ENCODE data around the gene CCDC159. TPM values are rescaled to one million over a fixed set of nuclear protein-coding genes. Genes with fewer than 3 reads are reported as not detected.

The CCDC159 gene
- total and polyA plus RNA-seq, 2 of the 13 experiments (the other 11 are each of a cell fraction or from before 2014, with no cell fraction given) = 1.7 to 6.3 TPM

DNA sequence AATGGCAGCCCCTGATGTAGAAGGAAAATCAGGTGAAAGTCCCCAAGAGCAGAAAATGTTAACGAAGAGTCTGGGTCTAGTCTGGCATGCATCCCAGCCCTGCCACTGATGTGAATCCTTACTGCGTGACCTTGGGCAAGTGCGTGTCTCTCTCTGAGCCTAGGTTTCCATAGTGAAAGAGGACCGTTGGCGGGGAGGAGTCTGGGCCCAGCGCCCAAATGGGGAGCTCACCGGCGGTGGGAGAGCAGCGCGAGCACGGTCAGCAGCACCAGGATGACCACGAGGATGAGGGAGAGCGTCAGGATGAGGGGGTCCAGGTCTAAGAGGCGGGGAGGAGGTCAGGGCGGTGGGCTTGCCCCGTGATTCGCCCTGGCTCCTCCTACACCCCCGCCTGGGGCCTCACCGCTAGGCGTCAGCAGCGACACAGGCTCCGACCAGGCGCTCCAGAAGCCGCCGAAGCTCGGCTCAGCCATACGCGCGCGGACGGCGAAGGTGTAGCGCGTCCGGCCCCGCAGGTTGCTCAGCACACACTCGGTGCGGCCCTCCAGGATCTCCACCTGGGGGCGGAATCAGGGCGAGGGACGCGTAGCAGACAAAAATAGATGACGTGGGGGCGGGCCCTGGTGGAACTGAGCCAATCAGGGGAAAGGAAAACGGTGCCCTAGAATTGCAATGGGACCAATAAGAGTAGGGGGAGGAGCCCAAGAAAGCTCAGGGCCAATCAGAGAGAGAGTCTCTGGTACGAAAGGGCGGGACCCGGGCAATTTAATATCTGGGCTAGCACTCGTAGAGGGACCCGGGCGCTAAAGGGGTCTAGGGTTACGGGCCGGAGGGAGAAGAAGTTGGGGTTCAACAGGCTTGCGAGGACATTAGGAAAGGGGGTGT lies 34.6 kb downstream of the CCDC159 start (continued):
- TF ChIP-seq CHD4 (IDR thresholded peaks at IDR 0.05; ENCODE audit: borderline replicate concordance, low read length) = no peak
- TF ChIP-seq FOXA3 (CRISPR knock-in tag; IDR thresholded peaks at IDR 0.05) = peak; percentile 37; the same call in 1 of the 2 replicates
- TF ChIP-seq FLYWCH1 (CRISPR knock-in tag; IDR thresholded peaks at IDR 0.05) = 0 out of 2 replicates have a peak, but pooled peaks have one; percentile 82
- TF ChIP-seq FOXC1 (CRISPR knock-in tag; IDR thresholded peaks at IDR 0.05; ENCODE audit: borderline replicate concordance) = peak; percentile 82
- TF ChIP-seq, protein P1, sequence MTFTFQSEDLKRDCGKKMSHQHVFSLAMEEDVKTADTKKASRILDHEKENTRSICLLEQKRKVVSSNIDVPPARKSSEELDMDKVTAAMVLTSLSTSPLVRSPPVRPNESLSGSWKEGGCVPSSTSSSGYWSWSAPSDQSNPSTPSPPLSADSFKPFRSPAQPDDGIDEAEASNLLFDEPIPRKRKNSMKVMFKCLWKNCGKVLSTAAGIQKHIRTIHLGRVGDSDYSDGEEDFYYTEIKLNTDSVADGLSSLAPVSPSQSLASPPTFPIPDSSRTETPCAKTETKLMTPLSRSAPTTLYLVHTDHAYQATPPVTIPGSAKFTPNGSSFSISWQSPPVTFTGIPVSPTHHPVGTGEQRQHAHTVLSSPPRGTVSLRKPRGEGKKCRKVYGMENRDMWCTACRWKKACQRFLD (CRISPR knock-in tag; IDR thresholded peaks at IDR 0.05; ENCODE audit: borderline replicate concordance) = 0 out of 2 replicates have a peak, but pooled peaks have one; percentile 13
- TF ChIP-seq, protein P2, sequence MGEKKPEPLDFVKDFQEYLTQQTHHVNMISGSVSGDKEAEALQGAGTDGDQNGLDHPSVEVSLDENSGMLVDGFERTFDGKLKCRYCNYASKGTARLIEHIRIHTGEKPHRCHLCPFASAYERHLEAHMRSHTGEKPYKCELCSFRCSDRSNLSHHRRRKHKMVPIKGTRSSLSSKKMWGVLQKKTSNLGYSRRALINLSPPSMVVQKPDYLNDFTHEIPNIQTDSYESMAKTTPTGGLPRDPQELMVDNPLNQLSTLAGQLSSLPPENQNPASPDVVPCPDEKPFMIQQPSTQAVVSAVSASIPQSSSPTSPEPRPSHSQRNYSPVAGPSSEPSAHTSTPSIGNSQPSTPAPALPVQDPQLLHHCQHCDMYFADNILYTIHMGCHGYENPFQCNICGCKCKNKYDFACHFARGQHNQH (CRISPR knock-in tag; IDR thresholded peaks at IDR 0.05) = peak; percentile 52; the same call in 1 of the 2 replicates
- TF ChIP-seq MEF2D (CRISPR knock-in tag; IDR thresholded peaks at IDR 0.05) = peak; percentile 95
- TF ChIP-seq SOX6 (IDR thresholded peaks at IDR 0.05) = no peak
- TF ChIP-seq SOX6 (CRISPR knock-in tag; IDR thresholded peaks at IDR 0.05) = peak; percentile 66
- peak; percentile 68 for TF ChIP-seq TOPORS (CRISPR knock-in tag; IDR thresholded peaks at IDR 0.05)
- TF ChIP-seq HOXA9 (CRISPR knock-in tag; IDR thresholded peaks at IDR 0.05; ENCODE audit: borderline replicate concordance) = no peak
- TF ChIP-seq, protein P3, sequence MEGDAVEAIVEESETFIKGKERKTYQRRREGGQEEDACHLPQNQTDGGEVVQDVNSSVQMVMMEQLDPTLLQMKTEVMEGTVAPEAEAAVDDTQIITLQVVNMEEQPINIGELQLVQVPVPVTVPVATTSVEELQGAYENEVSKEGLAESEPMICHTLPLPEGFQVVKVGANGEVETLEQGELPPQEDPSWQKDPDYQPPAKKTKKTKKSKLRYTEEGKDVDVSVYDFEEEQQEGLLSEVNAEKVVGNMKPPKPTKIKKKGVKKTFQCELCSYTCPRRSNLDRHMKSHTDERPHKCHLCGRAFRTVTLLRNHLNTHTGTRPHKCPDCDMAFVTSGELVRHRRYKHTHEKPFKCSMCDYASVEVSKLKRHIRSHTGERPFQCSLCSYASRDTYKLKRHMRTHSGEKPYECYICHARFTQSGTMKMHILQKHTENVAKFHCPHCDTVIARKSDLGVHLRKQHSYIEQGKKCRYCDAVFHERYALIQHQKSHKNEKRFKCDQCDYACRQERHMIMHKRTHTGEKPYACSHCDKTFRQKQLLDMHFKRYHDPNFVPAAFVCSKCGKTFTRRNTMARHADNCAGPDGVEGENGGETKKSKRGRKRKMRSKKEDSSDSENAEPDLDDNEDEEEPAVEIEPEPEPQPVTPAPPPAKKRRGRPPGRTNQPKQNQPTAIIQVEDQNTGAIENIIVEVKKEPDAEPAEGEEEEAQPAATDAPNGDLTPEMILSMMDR (CRISPR knock-in tag; IDR thresholded peaks at IDR 0.05) = peak; percentile 95
- peak; percentile 96 for TF ChIP-seq KDM2A (CRISPR knock-in tag; IDR thresholded peaks at IDR 0.05; ENCODE audit: borderline replicate concordance, low read depth)
- TF ChIP-seq EEA1 (CRISPR knock-in tag; IDR thresholded peaks at IDR 0.05; ENCODE audit: borderline replicate concordance) = peak; percentile 28; the same call in 1 of the 2 replicates
- 0 out of 2 replicates have a peak, but pooled peaks have one; percentile 10 for TF ChIP-seq CAMTA2 (CRISPR knock-in tag; IDR thresholded peaks at IDR 0.05; ENCODE audit: borderline replicate concordance)
- TF ChIP-seq, protein P4, sequence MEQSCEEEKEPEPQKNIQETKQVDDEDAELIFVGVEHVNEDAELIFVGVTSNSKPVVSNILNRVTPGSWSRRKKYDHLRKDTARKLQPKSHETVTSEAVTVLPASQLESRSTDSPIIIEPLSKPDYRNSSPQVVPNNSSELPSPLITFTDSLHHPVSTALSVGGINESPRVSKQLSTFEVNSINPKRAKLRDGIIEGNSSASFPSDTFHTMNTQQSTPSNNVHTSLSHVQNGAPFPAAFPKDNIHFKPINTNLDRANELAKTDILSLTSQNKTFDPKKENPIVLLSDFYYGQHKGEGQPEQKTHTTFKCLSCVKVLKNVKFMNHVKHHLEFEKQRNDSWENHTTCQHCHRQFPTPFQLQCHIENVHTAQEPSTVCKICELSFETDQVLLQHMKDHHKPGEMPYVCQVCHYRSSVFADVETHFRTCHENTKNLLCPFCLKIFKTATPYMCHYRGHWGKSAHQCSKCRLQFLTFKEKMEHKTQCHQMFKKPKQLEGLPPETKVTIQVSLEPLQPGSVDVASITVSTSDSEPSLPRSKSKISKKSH (CRISPR knock-in tag; IDR thresholded peaks at IDR 0.05; ENCODE audit: borderline replicate concordance) = peak; percentile 80; the same call in 1 of the 2 replicates
- TF ChIP-seq ARHGAP35 (CRISPR knock-in tag; IDR thresholded peaks at IDR 0.05; ENCODE audit: borderline replicate concordance) = 0 out of 2 replicates have a peak, but pooled peaks have one; percentile 40
- TF ChIP-seq TEAD3 (CRISPR knock-in tag; optimal IDR thresholded peaks at IDR 0.05; ENCODE audit: borderline replicate concordance) = peak; percentile 59
- TF ChIP-seq, protein P5, sequence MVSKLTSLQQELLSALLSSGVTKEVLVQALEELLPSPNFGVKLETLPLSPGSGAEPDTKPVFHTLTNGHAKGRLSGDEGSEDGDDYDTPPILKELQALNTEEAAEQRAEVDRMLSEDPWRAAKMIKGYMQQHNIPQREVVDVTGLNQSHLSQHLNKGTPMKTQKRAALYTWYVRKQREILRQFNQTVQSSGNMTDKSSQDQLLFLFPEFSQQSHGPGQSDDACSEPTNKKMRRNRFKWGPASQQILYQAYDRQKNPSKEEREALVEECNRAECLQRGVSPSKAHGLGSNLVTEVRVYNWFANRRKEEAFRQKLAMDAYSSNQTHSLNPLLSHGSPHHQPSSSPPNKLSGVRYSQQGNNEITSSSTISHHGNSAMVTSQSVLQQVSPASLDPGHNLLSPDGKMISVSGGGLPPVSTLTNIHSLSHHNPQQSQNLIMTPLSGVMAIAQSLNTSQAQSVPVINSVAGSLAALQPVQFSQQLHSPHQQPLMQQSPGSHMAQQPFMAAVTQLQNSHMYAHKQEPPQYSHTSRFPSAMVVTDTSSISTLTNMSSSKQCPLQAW (CRISPR knock-in tag; IDR thresholded peaks at IDR 0.05) = peak; percentile 93
